ENCODE results near the gene CRTC3. TPM values are rescaled to one million over a fixed set of nuclear protein-coding genes. Genes with fewer than 3 reads are reported as not detected.

Gene CRTC3
- polyA plus RNA-seq, 1 donor: 30.5 TPM

Other genes with a start within 250 kb of the CRTC3 start
- gene ZNF774, start 177.6 kb upstream of the CRTC3 start, polyA plus RNA-seq (ENCODE audit: insufficient read length): 5.4 TPM
- gene IQGAP1, start 141.7 kb upstream of the CRTC3 start, polyA plus RNA-seq (ENCODE audit: insufficient read length): 198 TPM
- 17.7 TPM for gene BLM, start 187.4 kb downstream of the CRTC3 start, polyA plus RNA-seq (ENCODE audit: insufficient read length)